ENCODE data around the gene SYT10. TPM values are rescaled to one million over a fixed set of nuclear protein-coding genes. Genes with fewer than 3 reads are reported as not detected.

The SYT10 gene, protein sequence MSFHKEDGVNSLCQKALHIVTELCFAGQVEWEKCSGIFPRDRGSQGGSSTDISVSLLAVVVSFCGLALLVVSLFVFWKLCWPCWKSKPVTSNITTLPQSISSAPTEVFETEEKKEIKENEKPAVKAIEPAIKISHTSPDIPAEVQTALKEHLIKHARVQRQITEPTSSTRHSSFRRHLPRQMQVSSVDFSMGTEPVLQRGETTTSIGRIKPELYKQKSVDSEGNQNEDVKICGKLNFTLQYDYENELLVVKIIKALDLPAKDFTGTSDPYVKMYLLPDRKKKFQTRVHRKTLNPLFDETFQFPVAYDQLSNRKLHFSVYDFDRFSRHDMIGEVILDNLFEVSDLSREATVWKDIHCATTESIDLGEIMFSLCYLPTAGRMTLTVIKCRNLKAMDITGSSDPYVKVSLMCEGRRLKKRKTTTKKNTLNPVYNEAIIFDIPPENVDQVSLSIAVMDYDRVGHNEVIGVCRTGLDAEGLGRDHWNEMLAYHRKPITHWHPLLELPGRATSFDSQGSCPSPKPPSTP
- total RNA-seq, result not detected
- polyA plus RNA-seq (2013, experiment 1 of 2), result not detected
- not detected for polyA plus RNA-seq (2013, experiment 2 of 2)
- total RNA-seq, result 0 to 0.14 (median 0) reads per million in 172 experiments

GRCh38 chr12:33439587-33440011, at the start of gene SYT10:
Gene SYT10 (minus strand): TSS chr12:33439819. CDS start chr12:33439522, 297 bp downstream.
- Histone ChIP-seq H3K4me3 (ENCODE audit: low read length) (peak within 1 kb of the TSS; percentile 7), H3K27ac (ENCODE audit: low read depth in 1 of 2, low read length in 2 of 2) (no peak within 1 kb of the TSS), H3K4me1 (ENCODE audit: insufficient read depth, low read length) (peaks cover 6% of the 10 kb centered on the region), H3K27me3 (ENCODE audit: control insufficient read depth in 1 of 2, insufficient read depth in 2 of 2, low read length in 2 of 2) (peaks cover 19 to 25% of the 10 kb centered on the region in 2 experiments), H3K9me3 (ENCODE audit: control insufficient read depth in 1 of 2, insufficient read depth in 1 of 2, low read length in 2 of 2) (peaks cover 0 to 20% of the 10 kb centered on the region in 2 experiments), H3K36me3 (ENCODE audit: insufficient read depth, low read length) (no peaks in the 10 kb centered on the region)
- peaks cover 48% of the 10 kb centered on the region for H3K27me3 Mint-ChIP-seq
- ChIA-PET POLR2A (no interaction called here), CTCF (no interaction called here)
- no peak within 1 kb of the TSS for H3K4me3 Mint-ChIP-seq
- ATAC-seq (ENCODE audit: poor library complexity) (no peak), DNase-seq (no peak)
- no peaks in the 10 kb centered on the region for H3K9me3 Mint-ChIP-seq
- no peaks in the 10 kb centered on the region for H3K4me1 Mint-ChIP-seq (ENCODE audit: low read depth)
- TF ChIP-seq, protein P1, sequence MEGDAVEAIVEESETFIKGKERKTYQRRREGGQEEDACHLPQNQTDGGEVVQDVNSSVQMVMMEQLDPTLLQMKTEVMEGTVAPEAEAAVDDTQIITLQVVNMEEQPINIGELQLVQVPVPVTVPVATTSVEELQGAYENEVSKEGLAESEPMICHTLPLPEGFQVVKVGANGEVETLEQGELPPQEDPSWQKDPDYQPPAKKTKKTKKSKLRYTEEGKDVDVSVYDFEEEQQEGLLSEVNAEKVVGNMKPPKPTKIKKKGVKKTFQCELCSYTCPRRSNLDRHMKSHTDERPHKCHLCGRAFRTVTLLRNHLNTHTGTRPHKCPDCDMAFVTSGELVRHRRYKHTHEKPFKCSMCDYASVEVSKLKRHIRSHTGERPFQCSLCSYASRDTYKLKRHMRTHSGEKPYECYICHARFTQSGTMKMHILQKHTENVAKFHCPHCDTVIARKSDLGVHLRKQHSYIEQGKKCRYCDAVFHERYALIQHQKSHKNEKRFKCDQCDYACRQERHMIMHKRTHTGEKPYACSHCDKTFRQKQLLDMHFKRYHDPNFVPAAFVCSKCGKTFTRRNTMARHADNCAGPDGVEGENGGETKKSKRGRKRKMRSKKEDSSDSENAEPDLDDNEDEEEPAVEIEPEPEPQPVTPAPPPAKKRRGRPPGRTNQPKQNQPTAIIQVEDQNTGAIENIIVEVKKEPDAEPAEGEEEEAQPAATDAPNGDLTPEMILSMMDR (IDR thresholded peaks at IDR 0.05), result no peak
- intact Hi-C loops (cut with DNase I, micrococcal nuclease), result no loop called here
- H3K27ac Mint-ChIP-seq, result no peak within 1 kb of the TSS
- no peaks in the 10 kb centered on the region for H3K36me3 Mint-ChIP-seq (ENCODE audit: low read depth)

- CTCF ChIA-PET, result no interaction called here
These were observed 48.4 kb upstream of the SYT10 start for GRCh38 chr12:33488036-33488435.

GRCh38 chr12:33486058-33486457, 46.4 kb upstream of the SYT10 start:
- no peaks in the 10 kb centered on the region for H3K36me3 Mint-ChIP-seq (ENCODE audit: low read depth)
- no peak overlapping the region for H3K4me3 Mint-ChIP-seq
- H3K27me3 Mint-ChIP-seq, result no peaks in the 10 kb centered on the region
- Histone ChIP-seq H3K4me3 (ENCODE audit: low read length) (no peak overlapping the region), H3K27ac (ENCODE audit: low read depth in 1 of 2, low read length in 2 of 2) (no peak overlapping the region), H3K4me1 (ENCODE audit: insufficient read depth, low read length) (no peaks in the 10 kb centered on the region), H3K9me3 (ENCODE audit: control insufficient read depth in 1 of 2, insufficient read depth in 1 of 2, low read length in 2 of 2) (peaks cover 0 to 3% of the 10 kb centered on the region in 2 experiments), H3K36me3 (ENCODE audit: insufficient read depth, low read length) (no peaks in the 10 kb centered on the region), H3K27me3 (ENCODE audit: control insufficient read depth in 1 of 2, insufficient read depth in 2 of 2, low read length in 2 of 2) (no peaks in the 10 kb centered on the region)
- H3K4me1 Mint-ChIP-seq (ENCODE audit: low read depth), result no peaks in the 10 kb centered on the region
- DNase-seq (no peak), ATAC-seq (ENCODE audit: poor library complexity) (no peak)
- TF ChIP-seq, protein P1 (IDR thresholded peaks at IDR 0.05), result no peak
- intact Hi-C loops (cut with DNase I, micrococcal nuclease), result no loop called here
- POLR2A ChIA-PET, result no interaction called here
- H3K27ac Mint-ChIP-seq, result no peak overlapping the region
- CTCF ChIA-PET, result no interaction called here
- H3K9me3 Mint-ChIP-seq, result peaks cover 3% of the 10 kb centered on the region

More at GRCh38 chr12:33488036-33488435, 48.4 kb upstream of the SYT10 start:
- POLR2A ChIA-PET, result no interaction called here
- DNase-seq (no peak), ATAC-seq (ENCODE audit: poor library complexity) (no peak)
- Histone ChIP-seq H3K4me3 (ENCODE audit: low read length) (no peak overlapping the region), H3K4me1 (ENCODE audit: insufficient read depth, low read length) (no peaks in the 10 kb centered on the region), H3K9me3 (ENCODE audit: control insufficient read depth in 1 of 2, insufficient read depth in 1 of 2, low read length in 2 of 2) (no peaks in the 10 kb centered on the region), H3K27ac (ENCODE audit: low read depth in 1 of 2, low read length in 2 of 2) (no peak overlapping the region), H3K27me3 (ENCODE audit: control insufficient read depth in 1 of 2, insufficient read depth in 2 of 2, low read length in 2 of 2) (no peaks in the 10 kb centered on the region), H3K36me3 (ENCODE audit: insufficient read depth, low read length) (no peaks in the 10 kb centered on the region)
- Mint-ChIP-seq H3K27me3 (no peaks in the 10 kb centered on the region), H3K36me3 (ENCODE audit: low read depth) (no peaks in the 10 kb centered on the region), H3K9me3 (peaks cover 2% of the 10 kb centered on the region), H3K27ac (no peak overlapping the region), H3K4me3 (no peak overlapping the region), H3K4me1 (ENCODE audit: low read depth) (no peaks in the 10 kb centered on the region)
- intact Hi-C loops (cut with DNase I, micrococcal nuclease), result no loop called here
- TF ChIP-seq, protein P1 (IDR thresholded peaks at IDR 0.05), result no peak
